Muscle of leg (tissue), 11 donors: ENCODE measurements around the gene SPINK4. TPM values are rescaled to one million over a fixed set of nuclear protein-coding genes. Genes with fewer than 3 reads are reported as not detected.

ENCODE experiments used
- DNase-seq: peaks from one replicate; pipeline ENCODE4 v3.0.0; 2013
- H3K27ac ChIP-seq: one replicate; pipeline ENCODE4 v1.5.1; 2013; ENCODE audit warnings: mild to moderate bottlenecking, low read length, control low read depth
- H3K27me3 ChIP-seq: one replicate; pipeline ENCODE4 v1.6.1; 2013; ENCODE audit warnings: low read length; ENCODE audit not compliant: control insufficient read depth, insufficient read depth
- H3K36me3 ChIP-seq: one replicate; pipeline ENCODE4 v1.6.1; 2013; ENCODE audit warnings: low read length; ENCODE audit not compliant: control insufficient read depth, insufficient read depth
- H3K4me1 ChIP-seq: one replicate; pipeline ENCODE4 v1.6.1; 2013; ENCODE audit warnings: low read length; ENCODE audit not compliant: control insufficient read depth, insufficient read depth
- H3K4me3 ChIP-seq: one replicate; pipeline ENCODE4 v1.5.1; 2013; ENCODE audit warnings: low read length, control low read depth
- H3K9me3 ChIP-seq: replicated peaks from 2 replicates; pipeline ENCODE4 v1.6.1; 2013; ENCODE audit warnings: low read depth, low read length; ENCODE audit not compliant: control insufficient read depth
- WGBS: methylation state at CpG from one replicate; pipeline ENCODE4 v1.1.5; 2013; ENCODE audit warnings: missing lambda C conversion rate; ENCODE audit not compliant: insufficient coverage; 5-methylcytosine and 5-hydroxymethylcytosine counted together
- polyA plus RNA-seq, 8 donors: library from polyadenylated mRNA; unstranded; fragments of 120-200 nt; gene quantifications; one replicate each; pipeline versions ENCODE4 v1.2.1 to v1.2.3, GENCODE V29; 2013; ENCODE audit warnings: inconsistent platforms in 1 of 8, low replicate concordance in 1 of 8; ENCODE audit not compliant: insufficient read length in 8 of 8, insufficient read depth in 1 of 8
- total RNA-seq: library from RNA; stranded (reverse); fragments of 120-200 nt; gene quantifications from one replicate; pipeline ENCODE4 v1.2.4, GENCODE V29; 2013

SPINK4 gene
- total and polyA plus RNA-seq, 9 donors, result 0.28 to 0.58 (median 0.40) TPM; not detected in 5

DNA sequence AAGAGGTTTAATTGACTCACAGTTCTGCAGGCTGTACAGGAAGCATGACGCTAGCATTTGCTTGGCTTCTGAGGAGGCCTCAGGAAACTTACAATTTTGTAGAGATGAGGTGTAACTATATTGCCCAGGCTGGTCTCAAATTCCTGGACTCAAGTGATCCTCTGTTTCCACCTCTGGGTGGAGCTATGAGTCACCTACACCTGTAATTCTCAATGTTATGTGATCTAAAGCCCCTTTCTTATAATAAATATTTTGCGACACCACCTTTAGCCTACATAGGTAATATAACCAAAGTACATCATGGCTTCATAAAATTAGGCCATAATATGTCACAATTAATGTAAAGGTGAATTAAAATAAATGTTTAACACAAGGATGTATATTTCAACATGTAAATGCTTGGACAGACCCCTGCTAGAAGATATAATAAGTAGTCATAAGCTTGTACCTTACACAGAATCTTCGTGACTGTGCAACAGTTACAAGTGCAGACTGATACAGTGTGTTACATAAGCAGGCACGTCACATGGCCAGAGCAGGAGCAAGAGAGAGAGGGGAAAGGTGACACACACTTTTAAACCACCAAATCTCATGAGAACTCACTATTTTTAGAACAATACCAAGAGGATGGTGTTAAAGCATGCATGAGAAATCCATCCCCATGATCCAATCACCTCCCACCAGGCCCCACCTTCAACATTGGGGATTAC is 29.8 kb upstream of the SPINK4 start:
- Histone ChIP-seq H3K9me3 (no peaks in the 10 kb centered on the region), H3K27ac (no peak overlapping the region), H3K4me3 (no peak overlapping the region), H3K4me1 (peaks cover 8% of the 10 kb centered on the region), H3K27me3 (no peaks in the 10 kb centered on the region), H3K36me3 (no peaks in the 10 kb centered on the region)
- DNase-seq, result no peak
- whole genome bisulfite sequencing, result no CpG with 5 or more reads among the region's 4 CpGs

- no peak overlapping the region for H3K4me3 ChIP-seq
- WGBS, result 63% methylated on average over 2 of the region's 3 CpGs
- H3K27me3 ChIP-seq, result no peaks in the 10 kb centered on the region
- no peaks in the 10 kb centered on the region for H3K36me3 ChIP-seq
- no peaks in the 10 kb centered on the region for H3K9me3 ChIP-seq
- peaks cover 8% of the 10 kb centered on the region for H3K4me1 ChIP-seq
- DNase-seq, result no peak
- H3K27ac ChIP-seq, result no peak overlapping the region
Observed at GRCh38 chr9:33211695-33212393, 28.1 kb upstream of the SPINK4 start.

GRCh38 chr9:33220681-33221567 is 19.0 kb upstream of the SPINK4 start:
- no peak for DNase-seq
- Histone ChIP-seq H3K4me3 (no peak overlapping the region), H3K36me3 (no peaks in the 10 kb centered on the region), H3K27ac (no peak overlapping the region), H3K27me3 (peaks cover 3% of the 10 kb centered on the region), H3K4me1 (peaks cover 4% of the 10 kb centered on the region), H3K9me3 (no peaks in the 10 kb centered on the region)
- 81% methylated on average over 4 of the region's 14 CpGs for WGBS

DNA sequence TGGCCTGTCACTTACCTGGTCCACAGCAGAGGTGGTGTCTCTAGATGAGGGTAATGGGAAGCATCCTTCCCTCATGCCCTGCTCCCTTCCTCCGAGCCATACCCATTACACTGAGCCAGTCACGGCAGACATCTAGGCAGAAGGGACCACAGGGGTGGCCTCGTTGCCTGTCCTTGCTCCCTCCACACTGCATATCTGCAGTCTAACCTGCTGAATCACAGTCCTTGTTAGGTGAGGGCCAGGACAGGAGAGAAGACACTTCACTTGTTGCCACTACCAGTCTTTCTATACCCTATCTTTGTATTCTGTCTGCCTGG is 18.4 kb upstream of the SPINK4 start:
- H3K27ac ChIP-seq, result no peak overlapping the region
- peaks cover 4% of the 10 kb centered on the region for H3K4me1 ChIP-seq
- peaks cover 3% of the 10 kb centered on the region for H3K27me3 ChIP-seq
- no peak overlapping the region for H3K4me3 ChIP-seq
- no peaks in the 10 kb centered on the region for H3K9me3 ChIP-seq
- no CpG with 5 or more reads among the region's 3 CpGs for WGBS
- no peaks in the 10 kb centered on the region for H3K36me3 ChIP-seq
- DNase-seq, result no peak

DNA sequence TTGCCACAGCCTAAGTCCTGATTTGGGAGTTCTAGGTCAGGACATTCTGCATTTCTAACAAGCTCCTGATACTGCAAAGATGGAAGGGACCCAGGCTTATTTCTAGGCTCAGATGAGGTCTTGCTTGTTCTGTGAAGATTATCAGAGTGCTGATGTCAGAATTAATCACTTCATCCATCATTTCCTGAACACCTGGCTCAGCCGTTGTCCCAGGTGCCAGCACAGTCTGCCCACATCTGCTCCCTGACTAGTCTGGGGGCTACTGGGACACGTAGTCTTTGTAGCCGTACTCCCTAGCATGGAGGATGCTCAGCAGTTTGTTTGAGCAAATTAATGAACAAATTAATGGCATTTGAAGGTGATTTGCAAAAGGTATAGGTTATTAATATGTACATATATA is 17.9 kb upstream of the SPINK4 start:
- no peak for DNase-seq
- Histone ChIP-seq H3K27me3 (peaks cover 3% of the 10 kb centered on the region), H3K4me3 (no peak overlapping the region), H3K27ac (no peak overlapping the region), H3K9me3 (no peaks in the 10 kb centered on the region), H3K4me1 (peaks cover 4% of the 10 kb centered on the region), H3K36me3 (no peaks in the 10 kb centered on the region)
- WGBS, result no CpG with 5 or more reads among the region's 3 CpGs

DNA sequence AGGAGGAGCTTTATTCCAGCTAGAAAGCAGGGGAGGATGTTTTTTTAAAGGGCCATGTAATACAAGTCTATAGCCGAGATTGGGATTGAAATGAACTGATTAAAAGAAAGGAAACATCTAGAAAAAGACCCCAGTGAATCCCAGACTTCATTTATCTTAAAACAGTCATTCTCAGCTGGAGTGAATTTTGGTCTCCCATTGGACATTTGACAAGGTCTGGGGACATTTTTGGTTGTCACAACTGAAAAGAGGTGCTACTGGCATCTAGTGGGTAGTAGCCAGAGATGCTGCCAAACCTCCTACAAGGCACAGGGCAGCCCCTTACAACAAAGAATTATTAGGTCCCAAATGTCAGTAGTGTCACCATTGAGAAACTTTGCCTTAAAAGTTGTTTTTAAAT is 16.3 kb upstream of the SPINK4 start:
- no CpG with 5 or more reads among the region's 1 CpG for WGBS
- Histone ChIP-seq H3K9me3 (no peaks in the 10 kb centered on the region), H3K4me1 (peaks cover 4% of the 10 kb centered on the region), H3K4me3 (no peak overlapping the region), H3K27me3 (no peaks in the 10 kb centered on the region), H3K27ac (no peak overlapping the region), H3K36me3 (no peaks in the 10 kb centered on the region)
- no peak for DNase-seq

GRCh38 chr9:33225319-33226147 is 14.4 kb upstream of the SPINK4 start:
- no peaks in the 10 kb centered on the region for H3K9me3 ChIP-seq
- 7% methylated on average over 2 of the region's 6 CpGs for WGBS
- no peak overlapping the region for H3K27ac ChIP-seq

GRCh38 chr9:33227008-33227398 is 13.0 kb upstream of the SPINK4 start:
- Histone ChIP-seq H3K36me3 (no peaks in the 10 kb centered on the region), H3K27me3 (no peaks in the 10 kb centered on the region), H3K27ac (no peak overlapping the region), H3K4me1 (peaks cover 4% of the 10 kb centered on the region), H3K9me3 (no peaks in the 10 kb centered on the region), H3K4me3 (no peak overlapping the region)
- WGBS, result 81% methylated on average over 3 of the region's 10 CpGs
- peak; percentile 48 for DNase-seq

More at GRCh38 chr9:33225319-33226147, 14.4 kb upstream of the SPINK4 start:
- DNase-seq, result peak; percentile 85
- H3K4me1 ChIP-seq, result peaks cover 4% of the 10 kb centered on the region
- no peaks in the 10 kb centered on the region for H3K27me3 ChIP-seq
- H3K36me3 ChIP-seq, result no peaks in the 10 kb centered on the region
- no peak overlapping the region for H3K4me3 ChIP-seq

- Histone ChIP-seq H3K4me1 (peaks cover 4% of the 10 kb centered on the region), H3K4me3 (no peak overlapping the region), H3K9me3 (no peaks in the 10 kb centered on the region), H3K27ac (no peak overlapping the region), H3K36me3 (no peaks in the 10 kb centered on the region), H3K27me3 (no peaks in the 10 kb centered on the region)
- no peak for DNase-seq
- WGBS, result 56% methylated on average over 8 of the region's 8 CpGs
Observed at GRCh38 chr9:33227741-33228140, 12.2 kb upstream of the SPINK4 start.
